ENCODE data around the gene SEMA6A.

- TF ChIP-seq CTCF (IDR thresholded peaks at IDR 0.05) (no peak), RXRA (IDR thresholded peaks at IDR 0.05; ENCODE audit: borderline replicate concordance, low read depth) (no peak), PBX3 (IDR thresholded peaks at IDR 0.05) (no peak), RCOR1 (IDR thresholded peaks at IDR 0.05; ENCODE audit: low read length) (no peak), USF2 (IDR thresholded peaks at IDR 0.05; ENCODE audit: borderline replicate concordance, low read depth, low read length) (no peak), EP300 (IDR thresholded peaks at IDR 0.05; ENCODE audit: borderline replicate concordance in 1 of 2, low read depth in 1 of 2, low read length in 1 of 2) (no peak), RAD21 (IDR thresholded peaks at IDR 0.05; ENCODE audit: low read length) (no peak), MXI1 (IDR thresholded peaks at IDR 0.05; ENCODE audit: low read depth, low read length) (no peak)
Observed at GRCh38 chr5:116466727-116467464, 107.7 kb downstream of the SEMA6A start.
